AG09319 (cell line): ENCODE data around the gene PTPN1.
"Not testable (repeated sequence)": the region's sequence is repeated elsewhere in the genome, so short reads cannot be mapped to it uniquely, and the experiment has no call there.

ENCODE experiments used
- DNase-seq: peaks from one replicate; pipeline ENCODE4 v3.0.0-alpha.2; 2010; ENCODE audit warnings: low read depth; ENCODE audit errors: extremely low read depth
- TF ChIP-seq, protein P1 (sequence below): IDR thresholded peaks from 2 replicates; pipeline ENCODE4 v1.5.1; 2011; ENCODE audit warnings: low read depth, mild to moderate bottlenecking, inconsistent platforms, low read length, moderate library complexity

Gene PTPN1

GRCh38 chr20:50610212-50610718 lies 100.1 kb downstream of the PTPN1 start:
- TF ChIP-seq, protein P1, sequence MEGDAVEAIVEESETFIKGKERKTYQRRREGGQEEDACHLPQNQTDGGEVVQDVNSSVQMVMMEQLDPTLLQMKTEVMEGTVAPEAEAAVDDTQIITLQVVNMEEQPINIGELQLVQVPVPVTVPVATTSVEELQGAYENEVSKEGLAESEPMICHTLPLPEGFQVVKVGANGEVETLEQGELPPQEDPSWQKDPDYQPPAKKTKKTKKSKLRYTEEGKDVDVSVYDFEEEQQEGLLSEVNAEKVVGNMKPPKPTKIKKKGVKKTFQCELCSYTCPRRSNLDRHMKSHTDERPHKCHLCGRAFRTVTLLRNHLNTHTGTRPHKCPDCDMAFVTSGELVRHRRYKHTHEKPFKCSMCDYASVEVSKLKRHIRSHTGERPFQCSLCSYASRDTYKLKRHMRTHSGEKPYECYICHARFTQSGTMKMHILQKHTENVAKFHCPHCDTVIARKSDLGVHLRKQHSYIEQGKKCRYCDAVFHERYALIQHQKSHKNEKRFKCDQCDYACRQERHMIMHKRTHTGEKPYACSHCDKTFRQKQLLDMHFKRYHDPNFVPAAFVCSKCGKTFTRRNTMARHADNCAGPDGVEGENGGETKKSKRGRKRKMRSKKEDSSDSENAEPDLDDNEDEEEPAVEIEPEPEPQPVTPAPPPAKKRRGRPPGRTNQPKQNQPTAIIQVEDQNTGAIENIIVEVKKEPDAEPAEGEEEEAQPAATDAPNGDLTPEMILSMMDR, result no peak
- no peak for DNase-seq

GRCh38 chr20:50611128-50611810 lies 101.1 kb downstream of the PTPN1 start:
- TF ChIP-seq, protein P1, result no peak
- no peak for DNase-seq

DNA sequence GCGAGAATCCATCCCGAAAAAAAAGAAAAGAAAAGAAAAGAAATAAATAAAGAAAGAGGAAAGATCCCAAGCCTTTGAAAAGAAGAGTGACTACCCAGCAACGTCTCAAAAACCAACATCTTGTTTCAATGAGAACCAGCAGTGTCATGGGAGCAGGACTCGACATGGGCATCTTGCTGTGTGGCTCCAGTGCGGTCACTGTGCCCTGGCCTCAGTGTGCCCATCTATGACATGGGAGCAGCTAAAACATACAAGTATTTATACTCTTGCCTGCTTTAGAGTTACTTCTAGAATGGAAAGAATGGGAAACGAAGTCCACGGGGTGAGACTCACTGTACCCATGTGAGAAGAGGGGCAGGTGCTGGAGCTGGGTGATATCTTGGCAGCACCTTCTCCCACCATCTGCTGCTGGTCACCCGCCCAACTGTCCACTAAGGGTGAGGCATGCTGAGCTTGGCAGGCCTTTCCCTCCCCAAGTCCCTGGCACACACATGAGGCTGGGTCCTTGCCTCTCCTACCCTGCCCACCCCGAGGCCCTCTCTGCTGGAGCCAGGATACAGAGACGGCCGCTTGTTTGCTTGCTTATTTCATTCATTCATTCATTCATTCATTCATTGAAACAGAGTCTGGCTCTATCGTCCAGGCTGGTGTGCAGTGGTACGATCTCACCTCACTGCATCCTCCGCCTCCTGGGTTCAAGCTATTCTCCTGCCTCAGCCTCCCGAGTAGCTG lies 103.4 kb downstream of the PTPN1 start:
- no peak for DNase-seq
- TF ChIP-seq, protein P1, result no peak

DNA sequence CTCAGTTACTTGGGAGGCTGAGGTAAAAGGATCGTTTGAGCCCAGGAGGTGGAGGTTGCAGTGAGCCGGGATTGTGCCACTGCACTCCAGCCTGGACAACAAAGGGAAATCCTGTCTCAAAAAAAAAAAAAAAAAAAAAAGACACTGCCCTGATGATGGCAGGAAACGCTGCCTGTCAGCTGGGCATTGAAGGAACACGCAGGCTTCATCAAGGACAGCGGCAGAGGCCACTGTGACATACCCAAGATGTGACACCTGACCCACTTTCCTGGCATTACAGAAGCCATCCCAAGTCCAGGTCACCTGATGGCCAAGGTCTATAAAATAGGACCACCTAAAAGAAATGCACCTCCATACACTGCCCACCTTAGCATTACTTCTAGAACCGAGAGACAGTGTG lies 105.2 kb downstream of the PTPN1 start:
- TF ChIP-seq, protein P1, result no peak

GRCh38 chr20:50617022-50617421 lies 106.8 kb downstream of the PTPN1 start:
- no peak for DNase-seq
- TF ChIP-seq, protein P1, result no peak

More for the DNA sequence above, 105.2 kb downstream of the PTPN1 start:
- DNase-seq, result no peak

GRCh38 chr20:50618537-50618936 lies 108.4 kb downstream of the PTPN1 start:
- TF ChIP-seq, protein P1, result no peak
- DNase-seq, result no peak

DNA sequence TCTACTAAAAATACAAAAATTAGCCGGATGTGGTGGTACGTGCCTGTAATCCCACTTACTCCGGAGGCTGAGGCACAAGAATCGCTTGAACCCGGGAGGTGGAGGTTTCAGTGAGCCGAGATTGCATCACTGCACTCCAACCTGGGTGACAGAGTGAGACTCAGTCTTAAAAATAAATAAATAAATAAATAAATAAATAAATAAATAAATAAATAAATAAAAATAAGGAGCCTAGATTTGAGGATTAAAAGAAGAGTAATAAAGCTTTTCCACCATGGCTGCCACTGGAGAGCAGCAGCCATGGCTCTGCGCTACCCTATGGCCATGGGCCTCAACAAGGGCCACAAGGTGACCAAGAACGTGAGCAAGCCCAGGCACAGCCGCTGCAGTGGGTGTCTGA lies 110.3 kb downstream of the PTPN1 start:
- not testable (repeated sequence) for DNase-seq
